Suprapubic skin (tissue), 4 donors: ENCODE results near the gene PDE8A. TPM values are rescaled to one million over a fixed set of nuclear protein-coding genes. Genes with fewer than 3 reads are reported as not detected.
"Not testable (repeated sequence)": the region's sequence is repeated elsewhere in the genome, so short reads cannot be mapped to it uniquely, and the experiment has no call there.

Source experiments
- DNase-seq, 2 donors: peaks; one replicate each; pipeline ENCODE4 v3.0.0-alpha.2; 2019; ENCODE audit warnings: low spot score in 2 of 2
- H3K27ac ChIP-seq: fragments of 200-600 bp; sonication (generic); one replicate; pipeline ENCODE4 v1.5.1; 2019
- H3K27me3 ChIP-seq: fragments of 200-600 bp; sonication (generic); one replicate; pipeline ENCODE4 v1.5.1; 2019
- H3K36me3 ChIP-seq: fragments of 200-600 bp; sonication (generic); one replicate; pipeline ENCODE4 v1.5.1; 2019
- H3K4me1 ChIP-seq: fragments of 200-600 bp; sonication (generic); one replicate; pipeline ENCODE4 v1.5.1; 2019
- H3K4me3 ChIP-seq: fragments of 200-600 bp; sonication (generic); one replicate; pipeline ENCODE4 v1.5.1; 2019; ENCODE audit warnings: mild to moderate bottlenecking
- H3K9me3 ChIP-seq: fragments of 200-600 bp; sonication (generic); one replicate; pipeline ENCODE4 v1.5.1; 2019
- CTCF ChIP-seq, 2 donors: fragments of 200-600 bp in 1 of 2; fragments of 450-650 bp in 1 of 2; sonication (generic) in 1 of 2; IDR thresholded peaks; one replicate each; pipeline ENCODE4 v1.5.1; 2016 to 2019; ENCODE audit warnings: antibody characterized with exemption in 2 of 2, mild to moderate bottlenecking in 1 of 2, moderate library complexity in 1 of 2
- EP300 ChIP-seq: sonication (generic); formaldehyde crosslinking; IDR thresholded peaks from one replicate; pipeline ENCODE4 v1.6.1; 2017; ENCODE audit warnings: antibody characterized with exemption
- POLR2A ChIP-seq, 2 donors: fragments of 450-650 bp; IDR thresholded peaks; one replicate each; pipeline ENCODE4 v1.6.1; 2017; ENCODE audit warnings: antibody characterized with exemption in 2 of 2, mild to moderate bottlenecking in 2 of 2, moderate library complexity in 2 of 2
- POLR2AphosphoS5 ChIP-seq, 3 donors: sonication (generic); formaldehyde crosslinking; IDR thresholded peaks; one replicate each; pipeline ENCODE4 v1.6.1; 2017; ENCODE audit warnings: antibody characterized with exemption in 3 of 3
- WGBS: methylation state at CpG from one replicate; pipeline ENCODE4 v1.1.5; 2018; 5-methylcytosine and 5-hydroxymethylcytosine counted together
- total RNA-seq, 4 donors: library from RNA; depleted of rRNA; stranded (reverse); fragments of >200 nt; gene quantifications; one replicate each; pipeline ENCODE4 v1.1.0, GENCODE V29; 2016

The PDE8A gene
- total RNA-seq, 4 donors from 2014 or later, result 15.3 to 48.5 (median 19.0) TPM

GRCh38 chr15:85171736-85172135, 190.1 kb downstream of the PDE8A start:
- no peaks in the 10 kb centered on the region for H3K36me3 ChIP-seq
- no peak for DNase-seq
- WGBS, result 92% methylated on average over 4 of the region's 4 CpGs
- H3K4me1 ChIP-seq, result peaks cover 6% of the 10 kb centered on the region
- peaks cover 3% of the 10 kb centered on the region for H3K27me3 ChIP-seq
- H3K27ac ChIP-seq, result no peak overlapping the region
- no peak overlapping the region for H3K4me3 ChIP-seq
- TF ChIP-seq CTCF (IDR thresholded peaks at IDR 0.05) (no peak), POLR2A (IDR thresholded peaks at IDR 0.05) (no peak), POLR2AphosphoS5 (IDR thresholded peaks at IDR 0.05) (no peak), EP300 (no peak)
- peaks cover 3% of the 10 kb centered on the region for H3K9me3 ChIP-seq

- no peaks in the 10 kb centered on the region for H3K36me3 ChIP-seq
- TF ChIP-seq POLR2A (IDR thresholded peaks at IDR 0.05), result no peak
- TF ChIP-seq CTCF (IDR thresholded peaks at IDR 0.05), result no peak
- no peak for TF ChIP-seq POLR2AphosphoS5 (IDR thresholded peaks at IDR 0.05)
- no peak for TF ChIP-seq EP300
- no peak overlapping the region for H3K4me3 ChIP-seq
- H3K4me1 ChIP-seq, result peaks cover 6% of the 10 kb centered on the region
- 75% methylated on average over 6 of the region's 6 CpGs for WGBS
- peaks cover 3% of the 10 kb centered on the region for H3K9me3 ChIP-seq
- H3K27me3 ChIP-seq, result peaks cover 3% of the 10 kb centered on the region
- no peak overlapping the region for H3K27ac ChIP-seq
- DNase-seq, result no peak
Observed at GRCh38 chr15:85172846-85173490, 191.3 kb downstream of the PDE8A start.

GRCh38 chr15:85173630-85174029, 192.0 kb downstream of the PDE8A start:
- not testable (repeated sequence) for DNase-seq, H3K9me3 ChIP-seq, H3K36me3 ChIP-seq, H3K27me3 ChIP-seq, H3K4me1 ChIP-seq, H3K4me3 ChIP-seq, H3K27ac ChIP-seq
- WGBS, result 29% methylated on average over 1 of the region's 5 CpGs

- H3K27ac ChIP-seq, result no peak overlapping the region
- TF ChIP-seq CTCF (IDR thresholded peaks at IDR 0.05) (no peak), EP300 (no peak), POLR2AphosphoS5 (IDR thresholded peaks at IDR 0.05) (no peak)
- no peak for DNase-seq
- H3K4me1 ChIP-seq, result no peaks in the 10 kb centered on the region
- H3K9me3 ChIP-seq, result peaks cover 3% of the 10 kb centered on the region
- H3K27me3 ChIP-seq, result peaks cover 3% of the 10 kb centered on the region
- no peaks in the 10 kb centered on the region for H3K36me3 ChIP-seq
- WGBS, result 81% methylated on average over 4 of the region's 4 CpGs
- no peak overlapping the region for H3K4me3 ChIP-seq
Observed at GRCh38 chr15:85174521-85174920, 192.9 kb downstream of the PDE8A start.

- not testable (repeated sequence) for H3K9me3 ChIP-seq, H3K27me3 ChIP-seq, H3K36me3 ChIP-seq, DNase-seq, H3K4me3 ChIP-seq, H3K4me1 ChIP-seq
- H3K27ac ChIP-seq, result peak overlapping the region; percentile 17
- WGBS, result 52% methylated on average over 8 of the region's 8 CpGs
Observed at GRCh38 chr15:85177042-85177515, 195.4 kb downstream of the PDE8A start.

- DNase-seq, result no peak
- H3K27ac ChIP-seq, result no peak overlapping the region
- H3K27me3 ChIP-seq, result no peaks in the 10 kb centered on the region
- no peaks in the 10 kb centered on the region for H3K36me3 ChIP-seq
- WGBS, result 96% methylated on average over 4 of the region's 4 CpGs
- TF ChIP-seq CTCF (IDR thresholded peaks at IDR 0.05), result no peak
- TF ChIP-seq POLR2AphosphoS5 (IDR thresholded peaks at IDR 0.05), result no peak
- TF ChIP-seq POLR2A (IDR thresholded peaks at IDR 0.05), result no peak
- no peak for TF ChIP-seq EP300
- no peak overlapping the region for H3K4me3 ChIP-seq
- no peaks in the 10 kb centered on the region for H3K9me3 ChIP-seq
- H3K4me1 ChIP-seq, result no peaks in the 10 kb centered on the region
Observed at GRCh38 chr15:85178308-85178707, 196.7 kb downstream of the PDE8A start.
